Gastrocnemius medialis (tissue), 4 donors: Measurements from ENCODE around the gene CDCP2. TPM values are rescaled to one million over a fixed set of nuclear protein-coding genes. Genes with fewer than 3 reads are reported as not detected.

Experiments
- ATAC-seq, 2 donors: fragments of 150-250 bp; one replicate each; pipeline ENCODE4 v1.9.1; 2016
- DNase-seq, 2 donors: peaks; one replicate each; pipeline ENCODE4 v3.0.0-alpha.2; 2019
- H3K27ac ChIP-seq, 4 donors: fragments of 200-600 bp; sonication (generic); 1 replicate in 1 of 4; 2 replicates in 3 of 4; pipeline ENCODE4 v1.5.1; 2016 to 2018; ENCODE audit warnings: mild to moderate bottlenecking in 2 of 4, moderate library complexity in 1 of 4
- H3K27me3 ChIP-seq, 3 donors: fragments of 200-600 bp; sonication (generic) in 2 of 3; 1 replicate in 1 of 3; 2 replicates in 2 of 3; pipeline versions ENCODE4 v1.5.1 to v1.6.0; 2016 to 2019; ENCODE audit warnings: mild to moderate bottlenecking in 1 of 3, moderate library complexity in 1 of 3
- H3K36me3 ChIP-seq, 2 donors: fragments of 200-600 bp; sonication (generic) in 1 of 2; one replicate each; pipeline ENCODE4 v1.5.1; 2017 to 2018
- H3K4me1 ChIP-seq, 2 donors: fragments of 200-600 bp; sonication (generic) in 1 of 2; one replicate each; pipeline ENCODE4 v1.5.1; 2016 to 2017; ENCODE audit warnings: mild to moderate bottlenecking in 2 of 2
- H3K4me3 ChIP-seq, 4 donors: fragments of 200-600 bp; sonication (generic) in 3 of 4; 1 replicate in 1 of 4; 2 replicates in 3 of 4; pipeline ENCODE4 v1.5.1; 2016 to 2019; ENCODE audit warnings: mild to moderate bottlenecking in 2 of 4
- H3K9me3 ChIP-seq, 3 donors: fragments of 200-600 bp; sonication (generic) in 2 of 3; 1 replicate in 1 of 3; 2 replicates in 2 of 3; pipeline ENCODE4 v1.5.1; 2016 to 2019
- CTCF ChIP-seq, 5 experiments: fragments of 450-650 bp in 3 of 5; fragments of 200-600 bp in 2 of 5; sonication (generic) in 2 of 5; IDR thresholded peaks in 4 of 5; conservative IDR thresholded peaks in 1 of 5; 1 replicate in 4 of 5; 2 replicates in 1 of 5; pipeline ENCODE4 v1.5.1; 2016 to 2019; ENCODE audit warnings: antibody characterized with exemption in 5 of 5, mild to moderate bottlenecking in 3 of 5, moderate library complexity in 3 of 5
- POLR2A ChIP-seq, 2 donors: fragments of 450-650 bp; IDR thresholded peaks; one replicate each; pipeline ENCODE4 v1.6.1; 2017; ENCODE audit warnings: antibody characterized with exemption in 2 of 2, mild to moderate bottlenecking in 2 of 2, moderate library complexity in 2 of 2
- in situ Hi-C, 4 donors: fragments of 200-750 bp; cut with MboI; loops; one replicate each; pipeline versions ENCODE4 v1.15.0 to v1.8.0; 2017; ENCODE audit warnings: low sequenced_read_pairs in 4 of 4
- intact Hi-C: fragments of 100-400 bp; cut with DNase I; formaldehyde crosslinking; loops from one replicate; pipeline ENCODE4 v1.15.1; 2023; ENCODE audit warnings: low total_unique reads
- total RNA-seq, 4 donors: library from RNA; depleted of rRNA; stranded (reverse); fragments of >200 nt; gene quantifications; one replicate each; pipeline versions ENCODE4 v1.1.0 to v1.2.3, GENCODE V29; 2016

The CDCP2 gene
- total RNA-seq, 4 donors from 2014 or later = not detected

- ATAC-seq (no peak), DNase-seq (no peak)
- Histone ChIP-seq H3K27me3 (no peaks in the 10 kb centered on the region), H3K4me1 (no peaks in the 10 kb centered on the region), H3K27ac (no peak overlapping the region), H3K9me3 (no peaks in the 10 kb centered on the region), H3K4me3 (no peak overlapping the region), H3K36me3 (no peaks in the 10 kb centered on the region)
- TF ChIP-seq CTCF (IDR thresholded peaks at IDR 0.05 in 4 of 5, conservative IDR thresholded peaks at IDR 0.05 in 1 of 5) (no peak), POLR2A (IDR thresholded peaks at IDR 0.05) (no peak)
- in situ Hi-C loops = no loop called here
- intact Hi-C loops = no loop called here
These were observed 7.0 kb upstream of the CDCP2 start for GRCh38 chr1:54159733-54160316.

GRCh38 chr1:54158071-54158470, 5.3 kb upstream of the CDCP2 start:
- Histone ChIP-seq H3K27me3 (no peaks in the 10 kb centered on the region), H3K9me3 (no peaks in the 10 kb centered on the region), H3K4me3 (no peak overlapping the region), H3K36me3 (no peaks in the 10 kb centered on the region), H3K4me1 (peaks cover 8 to 15% of the 10 kb centered on the region in 2 donors), H3K27ac (no peak overlapping the region)
- ATAC-seq (no peak), DNase-seq (no peak)
- intact Hi-C loops (no loop called here), in situ Hi-C loops (no loop called here)
- no peak for TF ChIP-seq CTCF (IDR thresholded peaks at IDR 0.05 in 4 of 5, conservative IDR thresholded peaks at IDR 0.05 in 1 of 5)
- TF ChIP-seq POLR2A (IDR thresholded peaks at IDR 0.05) = no peak

- TF ChIP-seq POLR2A (IDR thresholded peaks at IDR 0.05) (no peak), CTCF (IDR thresholded peaks at IDR 0.05 in 4 of 5, conservative IDR thresholded peaks at IDR 0.05 in 1 of 5) (no peak)
- DNase-seq = no peak
- in situ Hi-C loops (no loop called here), intact Hi-C loops (no loop called here)
- no peak for ATAC-seq
- Histone ChIP-seq H3K4me1 (peaks cover 8 to 15% of the 10 kb centered on the region in 2 donors), H3K36me3 (no peaks in the 10 kb centered on the region), H3K27me3 (no peaks in the 10 kb centered on the region), H3K4me3 (no peak overlapping the region), H3K27ac (no peak overlapping the region), H3K9me3 (no peaks in the 10 kb centered on the region)
These were observed 4.6 kb upstream of the CDCP2 start for GRCh38 chr1:54157401-54157800.

- in situ Hi-C loops = no loop called here
- Histone ChIP-seq H3K27ac (no peak overlapping the region), H3K4me3 (no peak overlapping the region), H3K36me3 (no peaks in the 10 kb centered on the region), H3K9me3 (no peaks in the 10 kb centered on the region), H3K27me3 (no peaks in the 10 kb centered on the region), H3K4me1 (peaks cover 8 to 15% of the 10 kb centered on the region in 2 donors)
- DNase-seq (no peak), ATAC-seq (no peak)
- no peak for TF ChIP-seq CTCF (IDR thresholded peaks at IDR 0.05 in 4 of 5, conservative IDR thresholded peaks at IDR 0.05 in 1 of 5)
- TF ChIP-seq POLR2A (IDR thresholded peaks at IDR 0.05) = no peak
- intact Hi-C loops = no loop called here
These were observed 4.2 kb upstream of the CDCP2 start for GRCh38 chr1:54156986-54157385.

GRCh38 chr1:54156201-54156600, 3.4 kb upstream of the CDCP2 start:
- Histone ChIP-seq H3K27me3 (no peaks in the 10 kb centered on the region), H3K27ac (no peak overlapping the region), H3K9me3 (no peaks in the 10 kb centered on the region), H3K4me1 (peaks cover 8 to 15% of the 10 kb centered on the region in 2 donors), H3K4me3 (no peak overlapping the region), H3K36me3 (no peaks in the 10 kb centered on the region)
- no peak for TF ChIP-seq POLR2A (IDR thresholded peaks at IDR 0.05)
- DNase-seq (no peak), ATAC-seq (no peak)
- intact Hi-C loops (no loop called here), in situ Hi-C loops (no loop called here)
